B cell (primary cell): ENCODE measurements around the gene ZNF45. TPM values are rescaled to one million over a fixed set of nuclear protein-coding genes. Genes with fewer than 3 reads are reported as not detected.

Experiments
- ATAC-seq: fragments of 200-7000 bp; cut with Tn5 transposase; one replicate; pipeline ENCODE4 v1.10.0; 2021; ENCODE audit warnings: low read depth, mild to moderate bottlenecking, moderate number of reproducible peaks, moderate library complexity
- CTCF ChIA-PET: fragments of 350-600 bp; sonication (Branson Sonifier 250); formaldehyde crosslinking; loops from one replicate; lab custom pipeline; 2021; ENCODE audit warnings: antibody characterized with exemption, inconsistent platforms; lab: Charles Lee
- POLR2A ChIA-PET: fragments of 350-600 bp; sonication (Branson Sonifier 250); formaldehyde crosslinking; loops from one replicate; lab custom pipeline; 2021; ENCODE audit warnings: antibody characterized with exemption; lab: Charles Lee
- DNase-seq: peaks from one replicate; pipeline ENCODE4 v3.0.0; 2013
- H2AFZ ChIP-seq: 2 replicates; pipeline ENCODE4 v1.6.1; 2012; ENCODE audit warnings: mild to moderate bottlenecking, low read depth, low read length; ENCODE audit not compliant: insufficient read depth, poor library complexity, severe bottlenecking
- H3K27ac ChIP-seq, 2 donors: 1 replicate in 1 of 2; 2 replicates in 1 of 2; pipeline ENCODE4 v1.5.1; 2012 to 2013; ENCODE audit warnings: low read length in 2 of 2, mild to moderate bottlenecking in 2 of 2, moderate library complexity in 1 of 2
- H3K27me3 ChIP-seq, 4 experiments: fragments of 200-600 bp in 1 of 4; sonication (generic) in 1 of 4; replicated peaks in 1 of 4; 1 replicate in 2 of 4; 2 replicates in 2 of 4; pipeline versions ENCODE4 v1.6.1 to v1.7.0; 2013 to 2016; ENCODE audit warnings: low read length in 3 of 4, mild to moderate bottlenecking in 2 of 4, mixed read lengths in 1 of 4, moderate library complexity in 1 of 4; ENCODE audit not compliant: insufficient read depth in 4 of 4, control insufficient read depth in 3 of 4; ENCODE audit errors: control extremely low read depth in 1 of 4
- H3K36me3 ChIP-seq, 2 experiments: replicated peaks in 1 of 2; 1 replicate in 1 of 2; 2 replicates in 1 of 2; pipeline versions ENCODE4 v1.6.1 to v1.7.1; 2013; ENCODE audit warnings: low read length in 1 of 2; ENCODE audit not compliant: insufficient read depth in 2 of 2, control insufficient read depth in 1 of 2; ENCODE audit errors: control extremely low read depth in 1 of 2, extremely low read depth in 1 of 2
- H3K4me1 ChIP-seq, 2 donors: fragments of 200-600 bp in 1 of 2; sonication (generic) in 1 of 2; 1 replicate in 1 of 2; 2 replicates in 1 of 2; pipeline versions ENCODE4 v1.5.1 to v1.6.1; 2013 to 2017; ENCODE audit warnings: low read length in 2 of 2; ENCODE audit not compliant: control insufficient read depth in 2 of 2, insufficient read depth in 2 of 2
- H3K4me2 ChIP-seq: replicated peaks from 2 replicates; pipeline ENCODE3; 2012; ENCODE audit warnings: mild to moderate bottlenecking, low read depth, low read length; ENCODE audit not compliant: poor library complexity, severe bottlenecking
- H3K4me3 ChIP-seq, 5 experiments: fragments of 200-600 bp in 1 of 5; sonication (generic) in 1 of 5; 1 replicate in 3 of 5; 2 replicates in 2 of 5; pipeline versions ENCODE4 v1.5.1 to v1.7.0; 2011 to 2016; ENCODE audit warnings: low read length in 4 of 5, mild to moderate bottlenecking in 4 of 5, low read depth in 2 of 5, control low read depth in 1 of 5, moderate library complexity in 1 of 5; ENCODE audit not compliant: insufficient read depth in 1 of 5; ENCODE audit errors: control extremely low read depth in 1 of 5, extremely low read depth in 1 of 5
- H3K79me2 ChIP-seq: fragments of 200-600 bp; sonication (generic); one replicate; pipeline ENCODE4 v1.6.0; 2016; ENCODE audit warnings: low read length; ENCODE audit not compliant: control insufficient read depth, insufficient read depth
- H3K9ac ChIP-seq: fragments of 200-600 bp; sonication (generic); 2 replicates; pipeline ENCODE4 v1.6.1; 2017; ENCODE audit warnings: mild to moderate bottlenecking, low read length, moderate library complexity
- H3K9me3 ChIP-seq, 3 donors: one replicate each; pipeline versions ENCODE4 v1.6.1 to v1.7.1; 2013; ENCODE audit warnings: low read length in 2 of 3; ENCODE audit not compliant: control insufficient read depth in 2 of 3, insufficient read depth in 1 of 3; ENCODE audit errors: control extremely low read depth in 1 of 3
- H4K20me1 ChIP-seq: 2 replicates; pipeline ENCODE4 v1.6.0; 2012; ENCODE audit warnings: mild to moderate bottlenecking, low read length; ENCODE audit not compliant: insufficient read depth, control insufficient read depth, poor library complexity, severe bottlenecking
- H3K27ac Mint-ChIP-seq: one replicate; pipeline ENCODE4 v1.8.0; 2021; ENCODE audit warnings: mixed read lengths
- H3K27me3 Mint-ChIP-seq: one replicate; pipeline ENCODE4 v1.8.0; 2021; ENCODE audit warnings: mixed read lengths
- H3K4me1 Mint-ChIP-seq: one replicate; pipeline ENCODE4 v1.8.0; 2021; ENCODE audit warnings: mixed read lengths
- H3K4me3 Mint-ChIP-seq: one replicate; pipeline ENCODE4 v1.8.0; 2021; ENCODE audit warnings: mixed read lengths
- H3K9me3 Mint-ChIP-seq: one replicate; pipeline ENCODE4 v1.8.0; 2022; ENCODE audit warnings: mixed read lengths; ENCODE audit not compliant: insufficient read depth
- EZH2 ChIP-seq: IDR thresholded peaks from 2 replicates; pipeline ENCODE4 v1.6.1; 2012; ENCODE audit warnings: borderline replicate concordance, low read depth, mild to moderate bottlenecking, moderate library complexity, low read length; ENCODE audit not compliant: insufficient read depth, poor library complexity, severe bottlenecking
- WGBS: methylation state at CpG from one replicate; pipeline ENCODE4 v1.1.5; 2013; ENCODE audit warnings: missing lambda C conversion rate; ENCODE audit not compliant: insufficient coverage; 5-methylcytosine and 5-hydroxymethylcytosine counted together
- intact Hi-C: fragments of 100-400 bp; cut with micrococcal nuclease; formaldehyde crosslinking; loops from one replicate; pipeline ENCODE4 v1.10.0; 2022
- polyA plus RNA-seq: library from polyadenylated mRNA; depleted of rRNA; stranded (reverse); fragments of >200 nt; gene quantifications from 2 replicates; pipeline ENCODE4 v1.2.3, GENCODE V29; 2012
- total RNA-seq, 2 donors: library from RNA; stranded (reverse); fragments of 120-200 nt in 1 of 2; gene quantifications; 1 replicate in 1 of 2; 2 replicates in 1 of 2; pipeline versions ENCODE4 v1.2.3 to v1.2.4, GENCODE V29; 2013 to 2022
- TF ChIP-seq, protein P1 (sequence below): fragments of 200-600 bp; IDR thresholded peaks from one replicate; pipeline ENCODE4 v1.8.0; 2022; ENCODE audit warnings: antibody characterized with exemption, mild to moderate bottlenecking

The ZNF45 gene
- total and polyA plus RNA-seq, 2 donors (not counting 1 experiment from before 2014, with no cell fraction given), result 10.6 to 30.1 TPM

DNA sequence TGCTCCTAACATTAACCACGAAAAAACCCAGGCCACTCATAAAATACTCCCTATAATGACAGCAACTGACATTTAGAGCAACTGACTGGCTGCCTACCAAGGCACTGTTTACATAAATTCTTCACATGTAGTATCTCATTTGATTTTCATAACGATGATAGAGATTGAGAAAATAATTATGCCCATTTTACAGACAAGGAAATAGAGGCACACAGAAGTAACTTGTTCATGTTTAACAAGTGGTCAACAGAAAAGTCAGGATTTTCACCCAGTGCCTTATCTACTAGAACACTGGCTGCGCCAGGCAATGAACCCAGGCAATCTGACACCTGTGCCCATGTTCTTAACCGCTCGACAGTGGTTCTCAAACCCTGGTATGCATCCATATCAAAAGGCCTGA is 6.3 kb downstream of the ZNF45 start:
- intact Hi-C loops, result no loop called here
- H3K4me1 ChIP-seq, result peaks cover under 1 to 1% of the 10 kb centered on the region in 2 donors
- H4K20me1 ChIP-seq, result no peaks in the 10 kb centered on the region
- H3K9me3 ChIP-seq, result peaks cover 0 to 4% (median 0%) of the 10 kb centered on the region in 3 donors
- H3K36me3 ChIP-seq, result peaks cover 2 to 69% of the 10 kb centered on the region in 2 experiments
- no peaks in the 10 kb centered on the region for H3K27me3 ChIP-seq
- Mint-ChIP-seq H3K27ac (no peak overlapping the region), H3K4me1 (peaks cover 6% of the 10 kb centered on the region), H3K9me3 (peaks cover 2% of the 10 kb centered on the region), H3K4me3 (no peak overlapping the region), H3K27me3 (no peaks in the 10 kb centered on the region)
- DNase-seq (no peak), ATAC-seq (no peak)
- no peak overlapping the region for H3K4me2 ChIP-seq
- H3K4me3 ChIP-seq, result no peak overlapping the region
- peaks cover 5% of the 10 kb centered on the region for H3K79me2 ChIP-seq
- POLR2A ChIA-PET, result no interaction called here
- no peak overlapping the region for H3K27ac ChIP-seq
- CTCF ChIA-PET, result no interaction called here
- no peak overlapping the region for H3K9ac ChIP-seq
- no peak for TF ChIP-seq EZH2
- TF ChIP-seq, protein P1, sequence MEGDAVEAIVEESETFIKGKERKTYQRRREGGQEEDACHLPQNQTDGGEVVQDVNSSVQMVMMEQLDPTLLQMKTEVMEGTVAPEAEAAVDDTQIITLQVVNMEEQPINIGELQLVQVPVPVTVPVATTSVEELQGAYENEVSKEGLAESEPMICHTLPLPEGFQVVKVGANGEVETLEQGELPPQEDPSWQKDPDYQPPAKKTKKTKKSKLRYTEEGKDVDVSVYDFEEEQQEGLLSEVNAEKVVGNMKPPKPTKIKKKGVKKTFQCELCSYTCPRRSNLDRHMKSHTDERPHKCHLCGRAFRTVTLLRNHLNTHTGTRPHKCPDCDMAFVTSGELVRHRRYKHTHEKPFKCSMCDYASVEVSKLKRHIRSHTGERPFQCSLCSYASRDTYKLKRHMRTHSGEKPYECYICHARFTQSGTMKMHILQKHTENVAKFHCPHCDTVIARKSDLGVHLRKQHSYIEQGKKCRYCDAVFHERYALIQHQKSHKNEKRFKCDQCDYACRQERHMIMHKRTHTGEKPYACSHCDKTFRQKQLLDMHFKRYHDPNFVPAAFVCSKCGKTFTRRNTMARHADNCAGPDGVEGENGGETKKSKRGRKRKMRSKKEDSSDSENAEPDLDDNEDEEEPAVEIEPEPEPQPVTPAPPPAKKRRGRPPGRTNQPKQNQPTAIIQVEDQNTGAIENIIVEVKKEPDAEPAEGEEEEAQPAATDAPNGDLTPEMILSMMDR, result no peak
- 95% methylated on average over 4 of the region's 5 CpGs for WGBS
- H2AFZ ChIP-seq, result no peak overlapping the region

DNA sequence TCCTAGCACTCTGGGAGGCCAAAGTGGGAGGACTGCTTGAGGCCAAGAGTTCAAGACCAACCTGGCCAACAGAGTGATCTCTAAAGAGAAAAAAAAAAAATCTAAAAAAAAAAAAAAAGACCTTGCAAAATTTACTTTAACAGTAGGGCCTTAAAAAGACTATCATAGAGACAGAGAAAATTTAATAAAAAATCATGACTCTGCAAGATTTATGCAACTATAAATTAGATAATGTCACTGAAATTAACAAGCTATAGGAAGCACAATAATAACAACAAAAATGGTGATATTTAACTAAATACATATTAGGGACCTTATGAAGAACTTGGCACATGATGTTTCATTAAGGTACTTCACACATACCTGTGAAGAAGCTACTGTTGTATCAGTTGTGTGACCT is 11.2 kb downstream of the ZNF45 start:
- H3K4me3 ChIP-seq, result no peak overlapping the region
- H3K4me2 ChIP-seq, result no peak overlapping the region
- H4K20me1 ChIP-seq, result no peaks in the 10 kb centered on the region
- H3K9ac ChIP-seq, result no peak overlapping the region
- no peak overlapping the region for H3K27ac Mint-ChIP-seq
- H3K27me3 ChIP-seq, result no peaks in the 10 kb centered on the region
- DNase-seq (no peak), ATAC-seq (no peak)
- ChIA-PET CTCF (no interaction called here), POLR2A (no interaction called here)
- H2AFZ ChIP-seq, result no peak overlapping the region
- intact Hi-C loops, result no loop called here
- no peak overlapping the region for H3K27ac ChIP-seq
- H3K4me1 Mint-ChIP-seq, result no peaks in the 10 kb centered on the region
- no peaks in the 10 kb centered on the region for H3K4me1 ChIP-seq
- peaks cover 7% of the 10 kb centered on the region for H3K9me3 Mint-ChIP-seq
- no peaks in the 10 kb centered on the region for H3K27me3 Mint-ChIP-seq
- TF ChIP-seq, protein P1, result no peak
- no peak for TF ChIP-seq EZH2
- no peaks in the 10 kb centered on the region for H3K79me2 ChIP-seq
- H3K9me3 ChIP-seq, result peaks cover 0 to 17% (median 7%) of the 10 kb centered on the region in 3 donors
- no peak overlapping the region for H3K4me3 Mint-ChIP-seq
- H3K36me3 ChIP-seq, result peaks cover 1 to 82% of the 10 kb centered on the region in 2 experiments
